ENCODE measurements around the gene RASGRF1. TPM values are rescaled to one million over a fixed set of nuclear protein-coding genes. Genes with fewer than 3 reads are reported as not detected.

The RASGRF1 gene
- polyA plus RNA-seq, 3 donors = 0.11 TPM; not detected in 2

DNA sequence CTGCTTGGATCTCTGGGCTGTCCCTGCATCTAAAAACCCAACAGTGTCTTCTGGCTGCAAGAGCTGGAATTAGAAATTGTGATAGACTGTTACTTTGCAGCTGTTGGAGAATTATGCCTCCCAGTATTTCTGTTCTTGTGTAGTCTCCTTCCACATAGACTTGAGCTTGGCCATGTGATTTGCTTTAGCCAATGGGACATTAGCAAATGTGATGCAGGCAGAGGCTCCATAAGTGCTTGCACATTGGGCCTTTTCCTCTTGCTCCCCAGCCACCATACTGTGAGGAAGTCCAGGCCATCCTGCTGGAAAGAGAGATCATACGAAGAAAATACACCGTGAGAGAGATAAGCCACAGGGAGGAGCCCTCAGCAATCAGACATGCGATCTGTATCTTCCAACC is 33.8 kb upstream of the RASGRF1 start:
- Histone ChIP-seq H4K20me1 (ENCODE audit: insufficient read depth, low read length) (no peaks in the 10 kb centered on the region), H3K9ac (ENCODE audit: insufficient read depth, low read length, poor library complexity, severe bottlenecking) (no peak overlapping the region), H3K4me2 (replicated peaks; ENCODE audit: extremely low read depth, low read length, poor library complexity, severe bottlenecking) (no peak overlapping the region), H3K27ac (ENCODE audit: low read depth in 1 of 2, low read length in 2 of 2) (no peak overlapping the region), H3K4me3 (replicated peaks in 1 of 3; ENCODE audit: low read depth in 2 of 3, low read length in 3 of 3) (no peak overlapping the region), H3K4me1 (ENCODE audit: control insufficient read depth in 1 of 2, insufficient read depth in 2 of 2, low read length in 2 of 2) (no peaks in the 10 kb centered on the region), H2AFZ (ENCODE audit: insufficient read depth, low read depth, low read length, poor library complexity, severe bottlenecking) (no peak overlapping the region), H3K79me2 (ENCODE audit: insufficient read depth, low read length) (no peaks in the 10 kb centered on the region), H3K27me3 (ENCODE audit: control insufficient read depth in 2 of 2, insufficient read depth in 2 of 2, low read length in 2 of 2) (peaks cover 5% of the 10 kb centered on the region in 2 donors), H3K9me3 (replicated peaks in 1 of 2; ENCODE audit: control insufficient read depth in 1 of 2, insufficient read depth in 1 of 2, low read length in 2 of 2) (no peaks in the 10 kb centered on the region), H3K36me3 (replicated peaks in 1 of 2; ENCODE audit: control insufficient read depth in 1 of 2, insufficient read depth in 2 of 2, low read length in 2 of 2) (no peaks in the 10 kb centered on the region)
- H3K9me3 Mint-ChIP-seq = peaks cover 0 to 3% (median 2%) of the 10 kb centered on the region in 7 donors
- no peaks in the 10 kb centered on the region for H3K4me1 Mint-ChIP-seq
- H3K36me3 Mint-ChIP-seq = no peaks in the 10 kb centered on the region
- TF ChIP-seq, protein P1, sequence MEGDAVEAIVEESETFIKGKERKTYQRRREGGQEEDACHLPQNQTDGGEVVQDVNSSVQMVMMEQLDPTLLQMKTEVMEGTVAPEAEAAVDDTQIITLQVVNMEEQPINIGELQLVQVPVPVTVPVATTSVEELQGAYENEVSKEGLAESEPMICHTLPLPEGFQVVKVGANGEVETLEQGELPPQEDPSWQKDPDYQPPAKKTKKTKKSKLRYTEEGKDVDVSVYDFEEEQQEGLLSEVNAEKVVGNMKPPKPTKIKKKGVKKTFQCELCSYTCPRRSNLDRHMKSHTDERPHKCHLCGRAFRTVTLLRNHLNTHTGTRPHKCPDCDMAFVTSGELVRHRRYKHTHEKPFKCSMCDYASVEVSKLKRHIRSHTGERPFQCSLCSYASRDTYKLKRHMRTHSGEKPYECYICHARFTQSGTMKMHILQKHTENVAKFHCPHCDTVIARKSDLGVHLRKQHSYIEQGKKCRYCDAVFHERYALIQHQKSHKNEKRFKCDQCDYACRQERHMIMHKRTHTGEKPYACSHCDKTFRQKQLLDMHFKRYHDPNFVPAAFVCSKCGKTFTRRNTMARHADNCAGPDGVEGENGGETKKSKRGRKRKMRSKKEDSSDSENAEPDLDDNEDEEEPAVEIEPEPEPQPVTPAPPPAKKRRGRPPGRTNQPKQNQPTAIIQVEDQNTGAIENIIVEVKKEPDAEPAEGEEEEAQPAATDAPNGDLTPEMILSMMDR (IDR thresholded peaks at IDR 0.05) = no peak
- H3K4me3 Mint-ChIP-seq = no peak overlapping the region
- intact Hi-C loops (cut with micrococcal nuclease) = no loop called here
- peaks cover 2 to 17% (median 16%) of the 10 kb centered on the region in 3 donors for H3K27me3 Mint-ChIP-seq (ENCODE audit: low read depth in 3 of 3)
- no peak overlapping the region for H3K27ac Mint-ChIP-seq
- no peak for DNase-seq
- WGBS (ENCODE audit: insufficient coverage) = no CpG with 5 or more reads among the region's 3 CpGs

DNA sequence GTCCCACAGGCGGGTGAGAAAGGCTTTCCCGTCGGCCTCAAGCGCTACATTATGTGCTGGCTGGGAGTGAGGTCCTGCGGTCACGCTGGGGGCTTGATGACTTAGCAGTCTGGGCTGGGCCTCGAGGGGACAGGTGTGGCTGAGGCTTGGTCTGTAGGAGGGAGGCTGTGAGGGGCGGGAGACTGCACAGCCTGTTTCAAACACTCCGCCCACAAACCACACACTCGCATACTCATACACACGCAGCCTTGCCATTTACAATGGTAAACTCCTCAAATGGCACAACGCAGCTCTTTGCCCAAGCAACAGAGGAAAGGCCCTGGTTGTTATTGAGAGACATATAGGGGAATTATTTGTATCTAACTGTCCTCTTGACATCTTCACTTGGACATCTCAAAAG is 32.4 kb upstream of the RASGRF1 start:
- Histone ChIP-seq H3K9ac (ENCODE audit: insufficient read depth, low read length, poor library complexity, severe bottlenecking) (no peak overlapping the region), H3K9me3 (replicated peaks in 1 of 2; ENCODE audit: control insufficient read depth in 1 of 2, insufficient read depth in 1 of 2, low read length in 2 of 2) (no peaks in the 10 kb centered on the region), H3K36me3 (replicated peaks in 1 of 2; ENCODE audit: control insufficient read depth in 1 of 2, insufficient read depth in 2 of 2, low read length in 2 of 2) (no peaks in the 10 kb centered on the region), H4K20me1 (ENCODE audit: insufficient read depth, low read length) (no peaks in the 10 kb centered on the region), H3K4me3 (replicated peaks in 1 of 3; ENCODE audit: low read depth in 2 of 3, low read length in 3 of 3) (no peak overlapping the region), H3K4me1 (ENCODE audit: control insufficient read depth in 1 of 2, insufficient read depth in 2 of 2, low read length in 2 of 2) (no peaks in the 10 kb centered on the region), H3K27me3 (ENCODE audit: control insufficient read depth in 2 of 2, insufficient read depth in 2 of 2, low read length in 2 of 2) (peaks cover 5% of the 10 kb centered on the region in 2 donors), H3K27ac (ENCODE audit: low read depth in 1 of 2, low read length in 2 of 2) (no peak overlapping the region), H2AFZ (ENCODE audit: insufficient read depth, low read depth, low read length, poor library complexity, severe bottlenecking) (no peak overlapping the region), H3K4me2 (replicated peaks; ENCODE audit: extremely low read depth, low read length, poor library complexity, severe bottlenecking) (no peak overlapping the region), H3K79me2 (ENCODE audit: insufficient read depth, low read length) (no peaks in the 10 kb centered on the region)
- H3K27me3 Mint-ChIP-seq (ENCODE audit: low read depth in 3 of 3) = peaks cover 2 to 17% (median 15%) of the 10 kb centered on the region in 3 donors
- H3K4me1 Mint-ChIP-seq = no peaks in the 10 kb centered on the region
- TF ChIP-seq, protein P1 (IDR thresholded peaks at IDR 0.05) = no peak
- intact Hi-C loops (cut with micrococcal nuclease) = no loop called here
- WGBS (ENCODE audit: insufficient coverage) = 95% methylated on average over 6 of the region's 12 CpGs
- H3K4me3 Mint-ChIP-seq = no peak overlapping the region
- H3K27ac Mint-ChIP-seq = no peak overlapping the region
- H3K36me3 Mint-ChIP-seq = no peaks in the 10 kb centered on the region
- peaks cover 0 to 2% (median 0%) of the 10 kb centered on the region in 7 donors for H3K9me3 Mint-ChIP-seq
- no peak for DNase-seq
